OCI-M2 (cell line): ENCODE data around the gene RIPK4.

Source experiments
- DNase-seq: peaks from one replicate; lab custom pipeline; 2025; ENCODE audit not compliant: unreplicated experiment; lab: John Stamatoyannopoulos, UW

The RIPK4 gene

DNA sequence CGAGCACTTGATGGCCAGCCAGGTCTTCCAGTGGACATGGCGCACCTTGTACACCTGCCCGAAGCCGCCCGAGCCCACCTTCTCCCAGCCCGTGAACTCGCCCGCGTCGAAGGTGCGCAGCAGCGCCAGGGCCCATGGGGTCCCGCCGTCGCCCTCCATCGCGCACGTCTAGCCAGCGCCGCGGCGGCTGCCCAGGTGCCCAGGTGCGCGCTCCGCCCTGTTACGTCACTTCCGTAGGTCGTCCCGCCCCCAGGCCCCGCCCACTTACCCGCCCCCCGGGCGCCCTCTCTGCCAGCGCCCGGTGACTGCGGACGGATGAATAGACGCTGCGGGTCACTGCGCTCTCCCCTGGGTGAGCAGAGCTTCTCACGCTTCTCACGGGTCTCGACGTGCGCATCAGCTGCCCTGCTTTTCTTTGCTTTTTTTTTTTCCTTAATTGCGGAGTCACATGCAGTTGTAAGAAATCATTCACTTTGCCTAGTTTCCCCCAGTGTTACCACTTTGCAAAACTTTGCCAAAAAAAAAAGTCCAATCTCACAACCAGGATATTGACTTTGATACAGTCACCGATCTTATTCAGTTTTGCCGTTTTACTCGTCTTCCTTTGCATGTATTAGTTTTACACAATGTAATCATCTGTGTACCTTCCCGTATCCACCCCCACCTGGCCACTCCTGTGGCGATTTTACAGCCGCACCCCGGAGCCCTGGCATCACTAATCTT is at the start of gene RIPK4:
TSS of gene RIPK4 (minus strand) at position 170 of the 723 bp plus-strand sequence. CDS start at position 159, 11 bp downstream.
- DNase-seq: no peak

DNA sequence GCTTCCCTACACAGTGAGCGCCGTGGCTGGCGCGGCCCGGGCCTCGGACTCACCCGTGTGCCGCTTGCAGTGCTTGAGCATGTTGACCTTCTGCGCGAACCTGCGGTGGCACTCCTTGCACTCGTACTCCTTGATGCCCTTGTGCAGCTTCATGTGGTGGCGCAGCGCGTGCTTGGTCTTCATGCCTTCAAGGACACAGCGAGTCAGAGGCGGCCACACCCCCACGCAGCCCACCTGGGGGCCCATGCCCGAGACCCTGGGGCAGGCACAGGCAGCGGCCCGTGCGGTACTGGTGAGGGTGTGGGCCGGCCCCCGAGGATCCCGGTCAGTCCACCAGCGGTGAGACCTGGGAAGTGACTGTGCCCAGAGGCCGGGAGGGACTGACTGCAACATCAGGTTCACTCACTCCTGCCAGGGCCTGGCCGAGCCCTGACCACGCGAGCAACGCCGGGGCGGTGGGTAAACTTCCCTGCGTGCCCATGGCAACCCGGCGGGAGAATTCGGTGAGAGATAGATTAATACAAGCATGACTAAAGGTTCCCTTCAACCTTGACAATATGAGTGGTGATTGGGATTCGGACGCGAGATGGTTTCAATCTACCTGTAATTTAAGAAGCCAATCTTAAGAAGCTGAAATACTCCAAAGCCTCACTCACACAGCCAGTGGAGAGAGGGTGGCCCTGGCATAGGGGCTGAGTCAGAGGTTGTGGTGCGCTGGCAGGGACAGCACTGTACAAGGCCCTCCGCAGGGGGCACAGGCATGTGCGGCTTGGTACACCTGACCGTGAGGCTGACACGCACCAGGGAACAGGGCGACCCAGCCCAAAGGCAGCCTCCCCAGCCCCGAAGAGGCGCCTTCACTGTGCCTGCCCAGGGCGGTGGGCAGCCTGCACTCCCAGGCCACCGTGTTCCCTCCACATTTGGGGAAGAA is 49.1 kb upstream of the RIPK4 start:
- DNase-seq: no peak

DNA sequence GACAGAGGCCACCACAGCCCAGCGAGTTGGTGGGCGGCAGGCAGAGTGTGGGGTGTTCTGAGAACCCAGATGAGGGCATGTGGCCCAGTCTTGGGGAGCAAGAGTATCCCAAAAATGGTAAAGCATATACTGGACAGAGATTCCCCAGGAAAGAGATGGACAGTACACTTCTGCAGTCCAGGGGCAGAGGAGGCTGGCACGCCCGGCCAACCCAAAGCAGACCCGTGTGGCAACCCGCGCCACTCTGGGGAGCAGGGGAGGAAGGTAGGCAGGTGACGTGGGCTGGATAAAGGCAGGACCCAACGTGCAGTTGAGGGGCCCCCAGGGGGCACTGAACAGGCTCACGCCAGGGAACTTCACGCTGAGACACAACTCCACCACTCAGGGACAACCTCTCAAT is 46.4 kb upstream of the RIPK4 start:
- no peak for DNase-seq

DNA sequence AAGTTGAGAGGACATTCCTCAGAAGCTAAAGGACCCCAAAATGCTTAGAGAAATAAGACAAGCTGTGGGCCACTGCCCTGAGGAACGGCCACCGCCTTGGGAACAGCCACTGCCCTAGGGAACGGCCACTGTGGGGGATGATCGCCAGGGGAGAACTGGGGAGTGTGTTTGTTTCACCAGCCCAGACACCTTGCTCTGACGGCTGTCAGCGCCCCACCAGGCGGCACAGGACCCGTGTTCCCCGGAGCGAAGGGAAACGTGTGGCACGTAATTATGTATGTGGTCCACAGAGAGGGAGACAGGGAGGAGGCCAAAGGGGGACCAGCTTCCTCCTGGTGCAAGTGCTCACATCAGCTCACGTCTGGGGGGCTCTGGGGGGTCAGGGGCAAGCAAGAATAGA is 45.8 kb upstream of the RIPK4 start:
- no peak for DNase-seq

DNA sequence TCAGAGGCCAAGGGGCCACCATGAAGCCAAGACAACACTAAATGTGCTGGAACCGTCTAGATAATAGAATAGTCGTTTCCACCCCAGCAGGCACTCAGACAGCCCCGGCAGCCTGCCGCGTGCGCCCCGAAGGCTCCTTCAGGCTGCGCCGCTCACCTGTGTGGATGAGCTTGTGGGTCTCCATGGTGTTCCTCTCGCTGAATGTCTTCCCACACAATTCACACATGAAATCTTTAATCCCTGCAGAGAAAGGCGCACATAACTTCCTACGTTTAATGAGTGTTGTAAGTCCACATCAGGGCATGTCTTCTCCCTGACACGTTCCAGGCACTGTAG is 43.7 kb upstream of the RIPK4 start:
- DNase-seq: no peak

DNA sequence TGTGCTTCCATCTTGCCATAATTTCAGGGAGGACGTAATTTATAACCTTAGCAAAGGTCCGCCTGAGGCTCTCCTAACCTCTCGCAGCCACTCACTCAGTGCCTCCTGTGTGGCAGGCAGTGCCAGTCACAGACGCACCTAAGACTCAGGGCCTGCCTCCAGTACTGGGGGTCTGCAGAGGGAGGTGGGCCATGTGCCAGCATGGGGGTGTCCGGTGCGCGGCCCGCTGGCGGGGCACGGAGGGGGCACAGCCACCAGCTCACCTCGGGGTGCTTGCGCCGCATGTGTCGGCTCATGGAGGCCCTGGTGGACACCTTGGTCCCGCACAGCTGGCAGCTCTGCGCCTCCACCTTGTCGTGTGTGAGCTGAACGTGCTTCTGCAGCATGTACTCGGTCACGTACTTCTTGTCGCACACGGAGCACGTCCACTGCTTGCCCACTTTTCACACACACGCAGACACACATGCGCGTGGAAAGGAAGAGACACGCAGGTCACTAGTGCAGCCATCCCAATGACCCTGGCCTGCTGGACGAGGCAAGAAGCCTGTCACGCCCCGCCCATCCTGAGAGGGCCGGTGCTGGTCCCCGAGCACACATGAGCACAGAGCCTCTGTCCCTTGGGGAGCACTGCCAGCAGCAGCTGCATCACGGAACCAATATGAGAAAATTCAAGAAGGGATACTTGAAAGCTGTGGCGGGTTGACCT is 43.2 kb upstream of the RIPK4 start:
- DNase-seq: no peak

DNA sequence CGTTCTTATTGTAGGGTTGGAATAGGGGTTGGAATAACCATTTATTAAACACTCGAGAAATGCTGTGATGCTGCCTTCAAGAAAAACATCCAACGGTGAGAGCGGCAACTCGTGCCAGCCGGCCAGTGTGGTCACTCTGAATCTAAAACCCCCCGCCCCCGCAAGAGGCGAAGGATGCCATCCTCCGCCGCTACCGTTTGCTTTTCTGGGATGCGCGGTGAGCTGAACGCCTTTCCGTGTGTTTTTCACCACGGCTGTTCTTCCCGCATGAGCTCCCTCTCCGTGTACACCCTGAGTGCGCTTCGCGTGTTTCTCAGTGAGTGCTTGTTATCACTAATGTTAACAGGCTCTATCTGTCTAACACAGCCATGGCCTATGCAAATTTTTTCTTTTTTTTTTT is 42.0 kb upstream of the RIPK4 start:
- DNase-seq: no peak

DNA sequence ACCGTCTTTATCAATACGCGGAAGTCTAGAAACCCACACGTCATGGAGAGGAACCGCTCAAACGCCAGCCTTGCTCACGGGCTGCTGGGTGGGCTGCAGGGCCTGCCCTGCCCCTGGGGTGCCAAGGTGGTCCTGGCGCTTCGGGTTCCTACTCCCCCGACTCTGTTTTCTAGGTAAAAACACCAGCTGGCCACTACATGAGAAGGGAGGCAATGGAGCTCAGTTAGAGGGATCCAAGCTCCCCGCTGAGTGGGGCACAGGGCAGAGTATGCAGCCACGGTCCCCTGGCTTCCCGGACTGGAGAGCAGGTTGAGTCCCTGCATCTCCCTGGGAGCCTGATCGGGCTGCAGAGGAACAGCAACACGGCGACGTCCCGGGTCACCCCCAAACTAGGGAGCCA is 41.2 kb upstream of the RIPK4 start:
- no peak for DNase-seq

DNA sequence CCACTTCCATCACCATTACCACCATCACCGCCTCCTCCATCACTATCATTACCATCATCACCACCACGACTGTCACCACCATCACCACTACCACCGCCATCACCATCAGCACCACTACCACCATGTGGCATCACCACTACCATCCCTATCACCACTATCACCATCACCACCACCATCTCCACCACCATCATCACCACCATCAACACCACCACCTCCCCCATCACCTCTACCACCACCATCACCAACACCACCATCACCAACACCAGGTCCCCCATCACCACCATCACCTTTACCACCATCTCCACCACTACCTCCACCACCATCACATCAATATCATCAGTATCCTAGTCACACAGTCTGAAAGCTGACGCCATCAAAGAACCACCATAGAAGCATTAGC is 39.9 kb upstream of the RIPK4 start:
- DNase-seq: no peak

DNA sequence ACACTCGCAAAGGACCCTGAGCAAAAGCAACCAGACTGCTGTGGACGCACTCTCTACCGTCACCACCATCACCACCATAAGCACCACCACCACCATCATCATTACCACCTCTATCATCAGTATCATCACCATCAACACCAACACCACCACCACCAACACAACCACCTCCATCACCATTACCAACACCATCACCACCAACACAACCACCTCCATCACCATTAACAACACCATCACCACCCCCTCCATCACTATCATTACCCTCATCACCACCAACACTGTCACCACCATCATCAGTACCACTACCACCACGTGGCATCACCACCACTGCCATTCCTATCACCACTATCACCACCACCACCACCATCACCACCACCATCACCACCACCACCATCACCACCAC is 38.8 kb upstream of the RIPK4 start:
- no peak for DNase-seq

DNA sequence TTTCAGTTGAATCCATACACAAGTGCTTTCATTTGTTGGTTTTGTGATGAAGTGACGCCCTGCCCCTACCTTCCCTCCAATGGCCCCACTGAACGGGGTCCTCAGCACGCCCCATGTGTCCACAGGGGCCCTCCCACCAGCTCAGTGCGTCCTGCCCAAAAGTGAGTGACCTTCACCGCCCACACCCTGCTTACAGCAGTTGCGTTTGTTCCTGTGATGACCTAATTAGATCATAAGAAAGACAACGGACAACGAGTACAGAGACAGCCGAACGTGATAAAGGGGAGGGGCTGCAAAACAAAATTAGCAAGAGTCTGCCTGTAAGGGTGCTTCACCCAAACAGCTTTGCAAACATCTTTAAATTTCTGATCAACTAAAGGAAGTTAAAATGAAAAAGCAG is 38.2 kb upstream of the RIPK4 start:
- no peak for DNase-seq

DNA sequence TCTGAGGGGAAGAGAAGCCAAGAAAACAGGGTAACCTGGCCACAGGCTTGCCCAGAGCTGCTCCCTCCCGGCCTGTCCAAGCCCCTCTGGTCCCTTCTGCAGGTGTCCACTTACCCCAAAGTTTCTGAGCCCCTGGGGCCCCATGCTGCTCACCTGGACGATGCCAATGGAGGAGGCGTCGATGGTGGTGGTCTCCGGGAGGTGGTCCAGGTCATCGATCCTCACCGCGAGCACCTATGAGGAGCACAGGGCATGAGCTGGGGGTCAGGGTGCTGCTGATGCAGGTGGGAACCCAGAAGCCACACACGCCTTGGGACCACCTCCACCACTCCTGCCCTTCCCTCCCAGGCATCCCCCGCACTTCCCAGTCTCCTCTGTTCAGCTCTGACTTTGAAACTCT is 37.5 kb upstream of the RIPK4 start:
- no peak for DNase-seq

DNA sequence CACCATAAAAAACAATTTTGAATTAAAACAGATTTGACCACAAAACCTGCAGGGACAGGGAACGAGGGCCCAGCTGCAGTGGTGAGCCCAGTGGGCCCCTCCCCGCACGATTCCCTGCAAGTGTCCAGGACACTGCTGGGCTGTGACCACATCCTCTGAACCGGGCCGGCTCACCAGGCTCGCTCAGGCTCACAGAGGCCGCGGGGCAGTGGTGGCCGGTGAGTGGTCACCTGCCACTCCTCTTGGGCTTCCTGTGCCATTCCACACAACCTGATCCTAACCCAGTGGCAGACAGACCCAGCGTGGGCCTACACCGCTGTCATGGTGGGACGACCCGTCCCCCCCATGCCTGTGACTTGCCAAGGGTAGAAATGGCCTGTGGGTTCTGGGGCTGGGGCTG is 36.5 kb upstream of the RIPK4 start:
- DNase-seq: no peak

DNA sequence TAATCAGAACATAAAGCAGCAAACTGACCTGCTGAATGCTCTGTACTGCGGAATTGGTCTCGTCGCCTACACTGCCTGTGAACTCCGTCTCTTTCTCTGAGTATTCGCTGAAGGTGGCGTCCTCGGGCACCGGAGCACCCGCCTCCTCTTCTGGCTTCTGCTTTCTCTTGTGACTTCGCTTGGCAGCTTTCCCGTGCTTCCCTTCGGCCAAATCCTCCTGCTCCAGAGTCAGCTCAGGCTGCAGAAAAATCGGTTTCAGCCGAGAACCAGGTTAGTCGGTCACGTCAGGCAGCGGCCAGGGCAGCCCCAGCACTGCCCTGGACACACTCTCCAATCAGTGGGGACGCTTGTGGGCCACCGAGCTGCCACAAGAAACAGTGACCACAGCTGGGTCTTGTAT is 35.8 kb upstream of the RIPK4 start:
- DNase-seq: no peak

DNA sequence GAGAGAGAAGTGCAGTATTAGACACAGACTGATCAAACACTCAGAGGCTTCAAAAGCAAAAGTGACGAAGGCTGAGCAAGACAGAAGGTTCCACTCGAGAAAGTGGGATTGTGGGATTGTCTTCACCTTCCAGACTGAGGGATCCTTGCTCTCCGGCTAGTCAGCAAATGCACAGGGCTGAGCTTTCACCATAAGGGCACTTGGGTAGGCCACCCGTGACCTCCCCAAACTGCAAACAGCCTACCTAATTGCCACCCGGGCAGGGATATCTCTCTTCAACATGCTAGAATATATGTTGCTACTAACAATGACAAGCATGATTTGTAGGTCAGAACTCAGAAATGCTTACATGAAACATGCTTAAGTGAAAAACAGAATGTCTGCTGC is 35.3 kb upstream of the RIPK4 start:
- no peak for DNase-seq

DNA sequence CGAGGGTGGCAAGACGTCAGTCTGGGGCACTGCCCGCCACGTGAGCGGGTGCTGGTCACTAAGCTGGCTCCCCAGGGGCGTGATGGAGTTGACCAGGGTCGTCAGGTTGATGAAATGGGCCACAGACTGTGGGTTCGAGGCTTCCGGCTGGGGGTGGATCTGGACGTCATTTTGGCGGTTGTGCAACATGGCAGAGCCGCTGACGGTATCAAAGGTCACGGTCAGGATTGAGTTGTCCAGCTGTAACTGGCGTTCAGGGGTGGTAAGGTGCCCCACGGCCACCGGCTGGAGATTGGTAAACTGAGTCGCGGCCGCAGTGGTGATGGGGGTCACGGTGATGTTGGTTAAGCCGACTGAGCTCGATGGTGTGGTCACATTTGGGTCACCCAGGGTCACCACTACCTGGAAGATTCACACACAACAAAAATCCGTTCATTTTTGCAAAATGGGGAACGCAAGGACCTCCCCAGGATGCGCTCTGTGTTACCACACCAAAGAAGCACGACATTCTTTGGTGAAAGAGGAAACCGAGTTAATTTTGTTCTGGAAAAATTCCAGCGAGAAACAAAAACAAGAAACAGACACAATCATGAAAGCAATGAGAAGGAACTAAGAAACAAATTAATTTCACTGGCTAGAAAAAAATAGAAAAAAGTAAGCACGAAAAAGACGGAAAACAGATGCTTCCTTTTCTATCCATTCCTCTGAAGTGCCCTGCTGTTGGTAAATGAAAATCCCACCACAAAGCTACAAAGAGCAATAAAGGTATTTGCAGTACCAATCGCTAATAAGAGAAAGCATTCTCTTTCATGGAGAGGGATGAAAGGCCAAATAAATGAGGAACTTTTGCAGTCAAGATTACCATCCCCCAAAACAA is 34.7 kb upstream of the RIPK4 start:
- DNase-seq: no peak

DNA sequence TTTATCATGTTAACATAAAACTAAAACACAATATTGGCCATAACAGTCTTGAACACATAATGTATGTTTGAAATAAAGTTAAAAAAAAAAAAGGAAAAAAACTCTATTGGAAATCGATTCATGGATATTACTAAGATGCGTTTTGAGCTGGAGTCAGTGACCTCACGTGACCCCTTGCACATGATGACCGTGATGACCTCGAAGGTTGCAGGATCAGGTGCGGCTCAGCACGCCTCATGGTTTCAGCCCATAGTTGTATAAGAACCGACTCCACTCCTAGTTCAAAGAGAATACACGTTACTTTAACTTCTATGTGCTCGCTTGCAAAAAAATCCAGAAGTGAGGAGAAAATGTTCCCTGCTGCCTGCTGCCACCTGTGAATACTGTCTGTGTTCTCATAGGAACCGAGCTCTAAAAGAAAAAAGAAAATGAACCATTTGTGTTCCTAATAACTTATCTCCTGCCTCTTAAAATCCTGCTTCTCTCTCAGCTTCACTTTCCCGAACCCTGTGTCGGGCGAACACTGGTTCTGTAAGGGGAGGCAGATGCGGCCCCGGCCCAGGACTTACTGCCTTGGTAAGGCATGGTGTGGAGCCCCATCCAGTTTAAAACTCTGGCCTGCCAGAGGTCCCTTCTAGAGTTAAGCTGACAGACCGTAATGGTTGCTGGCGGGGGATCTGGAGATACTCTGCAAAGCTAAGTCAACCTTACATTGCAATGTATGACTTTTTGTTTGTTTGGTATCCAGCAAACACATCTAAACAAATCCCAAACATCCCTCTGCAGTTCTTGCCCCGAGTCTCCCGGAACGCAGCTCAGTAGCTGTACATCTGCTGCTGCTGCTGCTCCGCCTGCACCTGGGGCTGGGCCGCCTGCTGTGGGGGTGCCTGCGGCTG is 33.8 kb upstream of the RIPK4 start:
- DNase-seq: no peak

DNA sequence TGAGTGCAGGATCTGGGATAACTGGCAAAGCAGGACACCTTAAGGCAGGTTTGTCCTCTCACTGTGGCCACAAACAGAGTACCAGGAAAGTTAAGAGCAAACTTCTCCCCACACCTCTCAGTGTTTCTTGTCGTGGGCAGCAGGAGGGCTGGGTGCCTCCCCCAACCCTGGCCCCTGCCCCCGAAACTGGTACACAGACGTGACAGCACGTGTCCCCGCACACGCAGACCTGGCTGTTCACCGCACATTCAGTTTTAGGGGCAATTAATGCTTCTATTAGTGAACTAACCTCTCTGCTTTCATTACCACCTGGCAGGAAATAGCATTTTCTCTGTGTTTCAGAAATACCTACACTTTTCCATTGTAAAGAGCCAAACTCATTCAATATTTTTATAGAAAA is 32.9 kb upstream of the RIPK4 start:
- DNase-seq: no peak

DNA sequence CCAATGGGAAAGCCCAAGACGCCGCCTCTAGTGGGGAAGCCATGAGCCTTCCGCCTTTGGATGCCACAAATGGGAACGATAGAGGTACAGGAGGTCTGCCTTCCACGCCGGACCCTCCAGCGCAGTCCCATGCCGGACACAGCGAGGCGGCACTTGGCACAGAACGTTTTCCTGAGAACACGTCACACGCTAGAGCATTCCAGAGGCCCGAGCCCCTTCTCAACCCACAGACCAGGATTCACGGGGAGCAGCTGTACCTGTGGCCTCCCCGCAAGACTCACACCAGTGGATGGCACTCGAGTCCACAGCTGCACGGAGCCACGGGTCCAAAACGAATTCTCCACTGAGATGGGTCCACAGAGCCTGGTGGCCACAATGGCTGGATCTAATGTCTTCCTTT is 31.5 kb upstream of the RIPK4 start:
- DNase-seq: no peak

DNA sequence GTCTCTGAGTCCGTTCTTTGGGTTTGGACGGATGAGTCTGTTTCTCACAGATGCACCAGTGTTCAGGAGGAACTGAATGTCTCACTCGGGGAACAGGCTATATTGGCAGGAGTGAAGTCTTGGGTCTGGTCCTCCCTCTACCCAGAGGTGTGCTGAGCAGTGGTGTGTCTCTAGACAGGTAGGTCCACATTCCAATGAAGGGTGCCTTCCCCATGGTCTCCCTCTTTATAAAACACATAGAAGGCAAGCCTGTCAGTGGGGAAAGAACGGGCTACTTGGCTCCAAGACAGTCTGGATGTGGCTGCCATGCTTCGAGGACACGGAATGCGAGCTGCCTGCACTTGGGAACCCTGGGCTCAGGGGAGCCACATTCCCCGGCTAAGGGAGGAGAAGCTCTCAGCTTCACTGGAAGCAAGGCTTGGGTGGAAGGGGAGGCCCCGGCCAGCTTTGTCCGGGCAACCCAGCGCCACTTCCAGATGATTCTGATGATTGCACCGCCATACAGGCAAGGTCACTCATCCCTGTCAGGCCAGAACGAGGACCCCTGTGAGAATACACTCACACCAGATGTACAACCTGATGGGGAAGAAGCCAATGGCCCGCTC is 29.7 kb upstream of the RIPK4 start:
- DNase-seq: no peak
